H9 (cell line): ENCODE results near the gene RPL6. TPM values are rescaled to one million over a fixed set of nuclear protein-coding genes. Genes with fewer than 3 reads are reported as not detected.

ENCODE experiments used
- DNase-seq: peaks from one replicate; pipeline ENCODE4 v3.0.0-alpha.2; 2017
- H2AFZ ChIP-seq: one replicate; pipeline ENCODE4 v1.6.1; 2013; ENCODE audit warnings: mild to moderate bottlenecking, low read length, control low read depth, moderate library complexity
- H2AK5ac ChIP-seq: 2 replicates; pipeline ENCODE4 v1.6.1; 2013; ENCODE audit warnings: low read length, control low read depth, mixed read lengths; ENCODE audit not compliant: insufficient read length
- H2BK120ac ChIP-seq: one replicate; pipeline ENCODE4 v1.6.1; 2013; ENCODE audit warnings: low read depth, mild to moderate bottlenecking, low read length, control low read depth, inconsistent platforms; ENCODE audit not compliant: poor library complexity, severe bottlenecking
- H2BK12ac ChIP-seq: 2 replicates; pipeline ENCODE4 v1.6.1; 2013; ENCODE audit warnings: low read length, control low read depth, mixed read lengths, low read depth; ENCODE audit not compliant: insufficient read length
- H2BK15ac ChIP-seq: 2 replicates; pipeline ENCODE4 v1.6.1; 2013; ENCODE audit warnings: low read depth, low read length, control low read depth
- H2BK20ac ChIP-seq: one replicate; pipeline ENCODE4 v1.6.1; 2013; ENCODE audit warnings: low read depth, mild to moderate bottlenecking, low read length, control low read depth, inconsistent platforms; ENCODE audit not compliant: poor library complexity, severe bottlenecking
- H2BK5ac ChIP-seq: 2 replicates; pipeline ENCODE4 v1.6.1; 2013; ENCODE audit warnings: low read length, control low read depth, mixed read lengths; ENCODE audit not compliant: insufficient read length
- H3K14ac ChIP-seq: 2 replicates; pipeline ENCODE4 v1.6.1; 2013; ENCODE audit warnings: low read length, control low read depth; ENCODE audit not compliant: insufficient read depth
- H3K18ac ChIP-seq: 2 replicates; pipeline ENCODE4 v1.6.1; 2013; ENCODE audit warnings: low read depth, mild to moderate bottlenecking, mixed read lengths, low read length, control low read depth; ENCODE audit not compliant: insufficient read length
- H3K23ac ChIP-seq: 2 replicates; pipeline ENCODE4 v1.6.1; 2013; ENCODE audit warnings: low read length, control low read depth, mixed read lengths, low read depth; ENCODE audit not compliant: insufficient read length
- H3K23me2 ChIP-seq: 2 replicates; pipeline ENCODE4 v1.6.1; 2013; ENCODE audit warnings: low read depth, mild to moderate bottlenecking, mixed read lengths, low read length, control low read depth; ENCODE audit not compliant: insufficient read length, poor library complexity, severe bottlenecking
- H3K27ac ChIP-seq: 2 replicates; pipeline ENCODE4 v1.5.1; 2013; ENCODE audit warnings: low read length, control low read depth, mixed read lengths, low read depth; ENCODE audit not compliant: insufficient read length
- H3K27me3 ChIP-seq: 2 replicates; pipeline ENCODE4 v1.6.1; 2013; ENCODE audit warnings: low read length, control low read depth, inconsistent platforms; ENCODE audit not compliant: insufficient read depth
- H3K4ac ChIP-seq: 2 replicates; pipeline ENCODE4 v1.6.1; 2013; ENCODE audit warnings: low read depth, mild to moderate bottlenecking, control low read depth, inconsistent platforms, low read length, moderate library complexity
- H3K4me1 ChIP-seq: 2 replicates; pipeline ENCODE4 v1.6.1; 2013; ENCODE audit warnings: low read length, control low read depth, inconsistent platforms; ENCODE audit not compliant: insufficient read depth
- H3K4me2 ChIP-seq: 2 replicates; pipeline ENCODE4 v1.6.1; 2013; ENCODE audit warnings: low read length, control low read depth, mixed read lengths; ENCODE audit not compliant: insufficient read length, insufficient read depth
- H3K56ac ChIP-seq: 2 replicates; pipeline ENCODE4 v1.6.1; 2013; ENCODE audit warnings: low read depth, mild to moderate bottlenecking, mixed read lengths, low read length, control low read depth; ENCODE audit not compliant: insufficient read length
- H3K79me1 ChIP-seq: 2 replicates; pipeline ENCODE4 v1.6.1; 2013; ENCODE audit warnings: low read depth, mild to moderate bottlenecking, moderate library complexity, low read length, control low read depth, inconsistent platforms; ENCODE audit not compliant: insufficient read depth, poor library complexity, severe bottlenecking
- H3K79me2 ChIP-seq: 2 replicates; pipeline ENCODE4 v1.6.1; 2013; ENCODE audit warnings: low read length, control low read depth, inconsistent platforms; ENCODE audit not compliant: insufficient read depth
- H3K9ac ChIP-seq: 2 replicates; pipeline ENCODE4 v1.6.1; 2013; ENCODE audit warnings: low read length, control low read depth, mixed read lengths; ENCODE audit not compliant: insufficient read length; ENCODE audit errors: extremely low read depth
- H3K9me3 ChIP-seq: one replicate; pipeline ENCODE4 v1.6.1; 2013; ENCODE audit warnings: low read depth, low read length, inconsistent platforms; ENCODE audit not compliant: control insufficient read depth
- H3T11ph ChIP-seq: one replicate; pipeline ENCODE4 v1.6.1; 2013; ENCODE audit warnings: mild to moderate bottlenecking, low read length, control low read depth, inconsistent platforms
- H4K20me1 ChIP-seq: one replicate; pipeline ENCODE4 v1.6.1; 2013; ENCODE audit not compliant: control insufficient read depth, insufficient read length, insufficient read depth
- H4K5ac ChIP-seq: 2 replicates; pipeline ENCODE4 v1.6.1; 2013; ENCODE audit warnings: low read depth, mild to moderate bottlenecking, mixed read lengths, low read length, control low read depth; ENCODE audit not compliant: insufficient read length
- H4K8ac ChIP-seq: replicated peaks from 2 replicates; pipeline ENCODE4 v1.6.1; 2013; ENCODE audit warnings: low read length, control low read depth, mixed read lengths, low read depth; ENCODE audit not compliant: insufficient read length
- H4K91ac ChIP-seq: 2 replicates; pipeline ENCODE4 v1.6.1; 2013; ENCODE audit warnings: low read depth, mild to moderate bottlenecking, moderate library complexity, mixed read lengths, low read length, control low read depth; ENCODE audit not compliant: insufficient read length
- H3K27ac Mint-ChIP-seq, 3 experiments: 2 replicates in 2 of 3; 3 replicates in 1 of 3; pipeline ENCODE4 v1.8.0; 2020 to 2021; ENCODE audit warnings: mixed read lengths in 3 of 3, mild to moderate bottlenecking in 1 of 3, moderate library complexity in 1 of 3
- H3K27me3 Mint-ChIP-seq: 2 replicates; pipeline ENCODE4 v1.8.0; 2021; ENCODE audit warnings: low read depth, mild to moderate bottlenecking, moderate library complexity, mixed read lengths
- H3K36me3 Mint-ChIP-seq, 3 experiments: 2 replicates in 2 of 3; 3 replicates in 1 of 3; pipeline ENCODE4 v1.8.0; 2020 to 2021; ENCODE audit warnings: low read depth in 3 of 3, mixed read lengths in 3 of 3; ENCODE audit not compliant: insufficient read depth in 1 of 3
- H3K4me1 Mint-ChIP-seq, 2 experiments: 2 replicates each; pipeline ENCODE4 v1.8.0; 2020; ENCODE audit warnings: mixed read lengths in 2 of 2
- H3K4me3 Mint-ChIP-seq, 2 experiments: 2 replicates in 1 of 2; 3 replicates in 1 of 2; pipeline ENCODE4 v1.8.0; 2020 to 2021; ENCODE audit warnings: mild to moderate bottlenecking in 2 of 2, mixed read lengths in 2 of 2, moderate library complexity in 1 of 2
- H3K9me3 Mint-ChIP-seq, 2 experiments: 2 replicates in 1 of 2; 3 replicates in 1 of 2; pipeline ENCODE4 v1.8.0; 2020; ENCODE audit warnings: mild to moderate bottlenecking in 2 of 2, mixed read lengths in 2 of 2, moderate library complexity in 1 of 2
- CTCF ChIP-seq: fragments of 200-600 bp; sonication (generic); conservative IDR thresholded peaks from 3 replicates; pipeline ENCODE4 v1.8.0; 2021; ENCODE audit warnings: antibody characterized with exemption, mild to moderate bottlenecking
- WGBS: extraction: QIAGEN DNeasy Blood & Tissue Kit; methylation state at CpG from one replicate; pipeline ENCODE4 v1.1.7; 2013; ENCODE audit warnings: missing lambda C conversion rate, low lambda C conversion rate, mixed read lengths; ENCODE audit not compliant: insufficient read length; ENCODE audit errors: extremely low coverage; 5-methylcytosine and 5-hydroxymethylcytosine counted together
- total RNA-seq: library from RNA; stranded (reverse); gene quantifications from 2 replicates; pipeline ENCODE4 v1.2.1, GENCODE V29; 2021

The RPL6 gene
- total RNA-seq, 1 experiment from 2014 or later: 1,921 TPM

DNA sequence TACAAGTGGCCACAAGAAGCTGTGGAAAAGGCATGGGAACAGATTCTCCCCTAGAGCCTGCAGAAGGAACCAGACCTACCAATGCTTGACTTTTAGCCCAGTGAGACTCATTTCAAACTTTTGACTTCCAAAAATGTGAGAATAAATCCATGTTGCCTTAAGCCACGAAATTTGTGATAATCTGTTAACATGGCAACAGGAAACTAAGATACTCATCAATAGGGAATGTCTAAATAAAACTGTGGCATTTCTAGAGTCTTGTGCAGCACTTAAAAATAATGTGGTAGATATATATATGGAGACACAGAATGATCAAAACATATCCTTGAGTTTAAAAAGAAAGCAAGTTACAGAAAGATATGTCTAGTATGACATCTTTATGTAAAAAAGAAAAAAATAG, 39.2 kb downstream of the RPL6 start:
- Histone ChIP-seq H4K8ac (no peak overlapping the region), H3K27me3 (no peaks in the 10 kb centered on the region), H3K23ac (no peak overlapping the region), H2BK5ac (no peak overlapping the region), H3K9me3 (no peaks in the 10 kb centered on the region), H3K79me1 (peaks cover 6% of the 10 kb centered on the region), H2BK120ac (no peak overlapping the region), H4K91ac (no peak overlapping the region), H3T11ph (no peak overlapping the region), H3K9ac (no peak overlapping the region), H3K56ac (no peak overlapping the region), H3K79me2 (peaks cover 7% of the 10 kb centered on the region; the same call in 1 of the 2 replicates), H2BK12ac (no peak overlapping the region), H3K27ac (no peak overlapping the region), H3K4me2 (no peak overlapping the region), H2BK20ac (no peak overlapping the region), H3K23me2 (no peaks in the 10 kb centered on the region), H3K4me1 (peaks cover 2% of the 10 kb centered on the region; the same call in 1 of the 2 replicates), H2AK5ac (no peak overlapping the region), H3K4ac (no peak overlapping the region), H3K18ac (no peak overlapping the region), H2BK15ac (no peak overlapping the region), H3K14ac (no peak overlapping the region), H4K20me1 (no peaks in the 10 kb centered on the region), H2AFZ (no peak overlapping the region), H4K5ac (no peak overlapping the region)
- WGBS: no CpG with 5 or more reads among the region's 1 CpG
- no peak for TF ChIP-seq CTCF
- H3K4me1 Mint-ChIP-seq: peaks cover 9 to 10% of the 10 kb centered on the region in 2 experiments; a peak in 3 of 4 replicates
- no peak for DNase-seq
- peak overlapping the region in 1 of 3 experiments; percentile 8; a peak in 1 of 7 replicates for H3K27ac Mint-ChIP-seq
- no peak overlapping the region for H3K4me3 Mint-ChIP-seq
- peaks cover 0 to 4% (median 4%) of the 10 kb centered on the region in 3 experiments; a peak in 4 of 7 replicates for H3K36me3 Mint-ChIP-seq
- no peaks in the 10 kb centered on the region for H3K27me3 Mint-ChIP-seq
- no peaks in the 10 kb centered on the region for H3K9me3 Mint-ChIP-seq
